HL-60/S4 treated with phorbol 12-myristate 13-acetate at 8.2 ng/mL for 4 days and 3 days (cell line): ENCODE measurements around the gene ITIH5.
"Not testable (repeated sequence)": the region's sequence is repeated elsewhere in the genome, so short reads cannot be mapped to it uniquely, and the experiment has no call there.

Experiments
- in situ Hi-C: fragments of 300-500 bp; cut with MboI; formaldehyde crosslinking; loops from 2 replicates; pipeline ENCODE4 v1.15.0; 2022; ENCODE audit warnings: low sequenced_read_pairs

ITIH5 gene

DNA sequence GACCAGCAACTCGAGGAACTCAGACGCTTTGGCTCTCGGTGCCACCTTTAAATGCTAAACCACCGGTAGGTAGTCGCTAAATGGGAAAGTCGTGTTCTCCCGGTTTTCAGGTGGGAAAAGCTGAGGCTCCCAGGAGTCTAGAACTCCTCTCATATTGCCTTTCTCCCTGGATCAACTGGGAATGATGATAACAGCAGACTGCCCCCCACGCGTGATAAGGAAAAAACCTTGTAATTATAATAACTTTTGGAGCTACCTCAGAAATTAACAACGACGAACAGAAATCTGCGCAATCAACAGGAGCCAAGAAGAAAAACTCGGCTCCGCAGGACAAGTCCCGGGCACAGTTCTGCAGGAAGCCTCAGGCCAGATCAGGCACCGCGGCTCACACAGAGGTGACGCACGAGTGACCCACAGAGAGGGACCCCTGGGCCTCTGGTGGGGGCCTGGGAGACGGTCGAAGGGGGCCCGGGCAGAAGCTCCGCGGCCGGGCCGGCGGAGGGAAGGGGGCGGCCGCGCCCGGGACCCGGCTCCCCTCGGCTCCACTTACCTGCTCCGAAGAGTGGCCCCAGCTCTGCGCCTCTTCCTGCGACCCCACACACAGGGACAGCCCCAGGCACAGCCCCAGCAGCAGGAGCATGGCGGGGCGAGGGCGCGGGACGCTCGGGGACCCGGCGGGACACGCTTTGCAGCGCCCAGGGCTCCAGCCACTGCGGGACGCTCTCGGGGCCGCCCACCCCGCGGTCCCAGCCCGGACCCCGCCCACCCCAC, at the start of gene ITIH5:
Gene ITIH5 (minus strand): TSS at position 714 of the 771 bp plus-strand sequence. CDS start 74 bp downstream, at position 640.
- in situ Hi-C loops: no loop called here

DNA sequence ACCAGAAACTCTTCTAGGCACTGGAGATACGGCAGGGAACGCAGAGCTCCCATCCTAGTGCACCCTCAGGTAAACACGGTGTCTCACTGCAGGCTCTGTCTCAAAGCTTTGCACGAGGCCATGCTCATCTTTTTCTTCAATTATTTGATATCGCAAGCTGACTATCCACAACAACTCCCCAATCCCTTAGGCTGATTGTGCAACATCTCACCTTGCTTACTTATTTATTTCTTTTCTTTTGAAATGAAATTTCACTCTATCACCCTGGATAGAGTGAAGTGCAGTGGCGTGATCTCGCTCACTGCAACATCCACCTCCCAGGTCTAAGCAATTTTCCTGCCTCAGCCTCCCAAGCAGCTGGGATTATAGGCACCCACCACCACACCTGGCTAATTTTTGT, 48.7 kb upstream of the ITIH5 start:
- in situ Hi-C loops: no loop called here

DNA sequence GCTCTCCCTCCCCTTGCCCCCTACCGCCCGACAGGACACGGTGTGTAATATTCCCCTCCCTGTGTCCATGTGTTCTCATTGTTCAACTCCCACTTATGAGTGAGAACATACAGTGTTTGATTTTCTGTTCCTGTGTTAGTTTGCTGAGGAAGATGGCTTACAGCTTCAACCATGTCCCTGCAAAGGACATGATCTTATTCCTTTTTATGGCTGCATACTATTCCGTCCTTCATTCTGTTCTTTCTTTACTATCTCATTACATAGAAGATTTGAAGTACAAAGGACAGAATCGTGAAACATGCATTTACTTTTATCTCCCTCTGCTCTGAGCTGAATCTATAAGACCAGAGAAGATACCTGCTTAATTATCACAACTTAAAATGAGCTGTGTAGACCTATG, 44.3 kb upstream of the ITIH5 start:
- in situ Hi-C loops: not testable (repeated sequence)

DNA sequence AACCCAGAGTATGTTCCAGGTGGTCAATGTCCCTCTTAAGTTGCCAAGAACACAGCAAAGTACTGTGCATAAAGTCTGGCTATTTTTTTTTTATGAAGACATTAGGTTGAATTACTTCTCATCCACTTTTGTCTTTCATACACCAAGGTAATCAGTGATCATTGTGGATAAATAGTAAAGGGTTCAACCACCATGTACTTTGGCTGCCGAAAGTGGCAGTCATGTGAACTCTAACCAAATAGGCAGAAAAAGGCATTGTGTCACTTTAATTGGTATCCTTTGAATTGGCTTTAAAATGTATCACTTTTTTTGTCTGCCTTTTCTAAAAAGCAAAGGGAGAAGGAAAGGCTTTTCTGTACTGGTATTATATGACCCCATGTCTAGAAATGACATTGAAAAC, 43.7 kb upstream of the ITIH5 start:
- in situ Hi-C loops: no loop called here

DNA sequence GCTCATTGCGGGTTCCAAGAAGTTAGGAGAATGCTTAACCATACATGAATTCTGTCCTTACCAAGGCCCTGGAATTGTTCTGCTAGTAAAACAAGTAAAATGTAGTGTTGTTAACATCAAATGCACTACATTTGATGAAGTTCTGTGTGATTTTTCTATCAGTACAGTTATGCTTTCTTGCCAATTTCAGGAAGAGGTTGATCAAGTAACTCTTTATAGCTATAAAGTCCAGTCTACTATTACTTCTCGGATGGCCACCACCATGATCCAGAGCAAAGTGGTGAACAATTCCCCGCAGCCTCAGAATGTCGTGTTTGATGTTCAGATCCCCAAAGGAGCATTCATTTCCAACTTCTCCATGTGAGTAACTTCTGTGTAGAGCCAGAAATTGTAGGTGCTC, 42.1 kb upstream of the ITIH5 start:
- in situ Hi-C loops: no loop called here

DNA sequence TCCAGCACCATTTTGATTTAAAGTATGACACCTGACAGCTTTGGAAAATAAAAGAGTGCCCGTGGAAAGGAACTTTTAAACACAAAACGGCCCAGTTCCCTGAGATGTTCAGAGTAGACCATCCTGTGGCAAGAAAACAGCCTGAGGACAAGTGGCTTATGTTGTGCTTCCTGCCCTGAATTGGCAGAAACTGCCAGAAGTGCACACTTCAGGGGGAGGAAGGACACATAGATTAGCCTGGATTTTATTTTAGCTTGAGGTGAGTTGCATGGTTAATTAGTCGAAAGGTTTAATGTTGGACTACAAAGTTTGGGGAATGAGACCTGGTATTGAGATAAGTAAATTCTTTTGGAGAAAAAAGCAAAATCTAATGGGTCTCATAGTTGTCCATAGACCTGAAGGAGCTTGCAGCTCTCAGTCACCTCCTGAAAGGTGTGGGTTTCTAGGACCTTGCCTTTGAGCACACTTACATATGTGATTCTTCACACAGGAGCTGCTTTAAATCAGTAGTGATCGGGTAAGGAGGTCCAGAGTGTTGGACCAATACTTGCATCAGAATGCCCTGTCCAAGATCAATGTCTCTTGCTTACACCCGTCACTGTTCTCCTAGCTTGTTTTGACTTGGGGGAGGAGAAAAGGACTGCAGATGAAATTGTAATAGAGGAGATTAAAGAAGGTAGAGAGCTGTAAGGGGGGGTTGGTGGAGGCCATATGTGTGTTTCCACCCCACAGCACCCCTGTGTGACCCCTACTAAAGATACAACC, 41.3 kb upstream of the ITIH5 start:
- in situ Hi-C loops: no loop called here

DNA sequence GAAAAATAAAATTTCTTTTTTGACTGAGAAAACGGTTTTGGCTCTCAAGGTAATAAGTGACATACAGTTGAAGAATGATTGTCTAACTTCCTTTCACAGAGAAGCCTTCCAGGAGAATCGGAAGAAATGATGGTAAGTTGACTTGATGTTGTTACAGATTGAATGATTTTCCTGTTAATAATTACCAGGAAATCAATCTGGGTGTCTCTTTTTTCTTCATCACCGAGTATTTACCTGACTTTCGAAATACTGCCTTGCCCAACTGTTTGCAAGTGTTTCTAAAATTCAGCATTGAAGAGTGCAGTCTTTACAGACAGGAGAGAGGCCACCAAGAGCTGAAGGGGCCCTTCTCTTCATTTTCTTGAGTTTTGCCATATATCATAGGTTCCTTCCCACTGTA, 40.3 kb upstream of the ITIH5 start:
- in situ Hi-C loops: no loop called here

DNA sequence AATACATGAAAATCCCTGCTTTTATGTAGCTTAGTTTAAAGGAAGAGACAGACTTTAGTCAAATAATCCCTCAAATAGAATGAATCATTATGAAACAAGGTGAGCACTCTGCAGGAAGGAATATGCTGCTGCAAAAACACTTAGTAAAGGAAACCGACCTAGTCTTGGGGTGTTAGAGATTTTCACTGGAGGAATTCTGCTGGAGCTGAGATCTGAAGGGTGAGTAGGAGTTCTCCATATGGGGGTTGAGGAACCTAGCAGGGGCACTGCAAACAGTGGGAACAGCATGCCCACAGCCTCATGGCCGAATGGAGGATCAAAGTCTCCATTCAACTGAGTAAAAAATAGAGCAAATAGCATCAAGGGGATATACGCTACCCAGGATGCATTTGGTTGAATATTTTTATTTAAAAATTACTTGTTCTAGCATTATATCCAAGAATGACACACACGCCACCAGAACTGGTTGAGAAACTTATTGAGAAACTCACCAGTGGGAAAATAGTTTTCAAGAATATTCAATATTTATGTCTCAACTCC, 39.8 kb upstream of the ITIH5 start:
- in situ Hi-C loops: no loop called here

DNA sequence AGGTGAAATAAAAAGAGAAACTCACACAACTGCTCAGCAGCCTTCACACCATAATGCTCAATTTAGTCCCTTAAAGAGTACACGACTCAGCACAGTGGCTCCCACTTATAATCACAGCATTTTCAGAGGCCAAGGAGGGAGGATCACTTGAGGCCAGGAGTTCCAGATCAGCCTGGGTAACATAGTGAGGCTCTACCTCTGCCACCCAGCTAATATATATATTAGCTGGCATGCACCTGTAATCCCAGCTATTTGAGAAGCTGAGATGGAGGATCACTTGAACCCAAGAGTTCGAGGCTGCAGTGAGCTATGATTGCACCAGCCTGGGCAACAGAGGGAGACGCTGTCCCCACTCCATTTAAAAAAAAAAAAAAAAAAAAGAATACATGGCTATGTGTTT, 38.6 kb upstream of the ITIH5 start:
- in situ Hi-C loops: no loop called here

DNA sequence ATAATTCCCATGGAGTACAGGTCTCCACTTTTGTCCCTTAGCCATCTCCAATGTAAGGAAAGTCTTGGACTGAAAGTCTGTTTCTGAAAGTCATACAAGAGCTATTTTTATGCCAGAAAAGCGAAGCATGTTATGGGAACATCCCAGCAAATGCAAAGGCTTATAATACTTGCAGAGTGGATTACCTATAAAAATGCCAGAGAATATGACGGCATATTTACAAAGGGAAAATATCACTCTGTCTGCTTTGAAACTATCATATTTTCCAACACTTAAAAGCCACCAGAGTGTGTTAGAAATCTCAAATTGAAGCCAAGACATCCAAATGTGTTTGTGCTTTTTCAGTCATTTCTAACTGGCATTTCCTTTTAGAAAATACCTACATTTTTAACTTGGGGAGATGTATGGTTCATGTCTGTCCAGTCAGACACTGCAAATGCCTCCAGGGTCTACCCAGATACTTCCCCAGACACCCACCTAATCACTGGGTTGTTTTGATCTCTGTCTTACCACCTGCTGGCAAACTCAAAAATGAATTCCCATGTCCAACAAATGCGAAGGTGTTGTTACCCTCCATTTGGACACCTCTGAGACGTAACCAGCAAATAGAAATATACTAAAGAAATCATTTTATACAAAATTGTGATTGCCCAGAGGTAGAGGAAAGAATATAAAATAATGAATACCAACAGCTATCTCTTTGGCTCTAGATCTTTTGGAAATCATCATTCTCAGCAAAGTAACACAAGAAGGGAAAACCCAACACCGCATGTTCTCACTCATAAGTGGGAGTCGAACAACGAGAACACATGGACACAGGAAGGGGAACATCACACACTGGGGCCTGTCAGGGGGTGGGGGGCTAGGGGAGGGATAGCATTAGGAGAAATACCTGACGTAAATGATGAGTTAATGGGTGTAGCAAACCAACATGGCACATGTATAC, 37.6 kb upstream of the ITIH5 start:
- in situ Hi-C loops: no loop called here

DNA sequence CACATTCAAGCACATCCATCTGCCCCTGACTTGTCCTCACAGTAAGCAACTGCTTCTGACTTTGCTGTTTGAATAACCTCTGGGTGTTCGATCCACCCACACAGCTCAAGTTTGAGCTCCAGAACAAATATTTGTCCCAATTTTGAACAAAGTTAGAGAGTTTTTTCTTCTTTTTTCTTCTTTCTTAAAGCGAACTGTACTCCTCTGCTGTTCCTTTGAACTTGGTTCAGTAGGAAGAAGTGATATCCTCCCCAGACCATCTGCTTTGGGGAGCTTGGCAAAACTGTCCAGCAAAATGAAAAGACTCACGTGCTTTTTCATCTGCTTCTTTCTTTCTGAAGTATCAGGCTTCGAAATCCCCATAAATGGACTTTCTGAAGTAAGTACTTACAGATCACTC, 36.4 kb upstream of the ITIH5 start, which contains the start of gene ITIH2:
Gene ITIH2 (plus strand): TSS at position 177 of the 400 bp plus-strand sequence. CDS start 119 bp downstream, at position 296.
- in situ Hi-C loops: no loop called here

DNA sequence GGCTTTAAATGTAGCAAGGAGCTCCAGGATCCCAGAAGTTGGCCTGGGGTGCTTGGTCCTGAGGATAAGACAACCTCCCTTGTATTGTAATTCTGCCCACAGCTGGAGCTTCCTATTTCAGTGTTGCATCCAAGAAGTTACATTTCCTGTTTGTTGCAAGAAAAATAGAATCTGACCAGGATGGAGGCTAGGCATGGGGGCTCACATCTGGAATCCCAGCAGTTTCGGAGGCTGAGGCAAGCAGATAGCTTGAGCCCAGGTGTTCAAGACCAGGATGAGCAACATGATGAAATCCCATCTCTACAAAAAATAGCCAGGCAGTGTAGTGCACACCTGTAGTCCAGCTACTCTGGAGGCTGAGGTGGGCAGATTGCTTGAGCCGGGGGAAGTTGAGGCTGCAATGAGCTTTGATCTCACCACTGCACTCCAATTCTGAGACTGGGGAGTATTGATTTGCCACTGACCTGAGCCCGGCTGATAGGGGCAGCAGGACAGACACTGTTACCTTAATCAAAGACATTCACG, 35.6 kb upstream of the ITIH5 start:
- in situ Hi-C loops: no loop called here

DNA sequence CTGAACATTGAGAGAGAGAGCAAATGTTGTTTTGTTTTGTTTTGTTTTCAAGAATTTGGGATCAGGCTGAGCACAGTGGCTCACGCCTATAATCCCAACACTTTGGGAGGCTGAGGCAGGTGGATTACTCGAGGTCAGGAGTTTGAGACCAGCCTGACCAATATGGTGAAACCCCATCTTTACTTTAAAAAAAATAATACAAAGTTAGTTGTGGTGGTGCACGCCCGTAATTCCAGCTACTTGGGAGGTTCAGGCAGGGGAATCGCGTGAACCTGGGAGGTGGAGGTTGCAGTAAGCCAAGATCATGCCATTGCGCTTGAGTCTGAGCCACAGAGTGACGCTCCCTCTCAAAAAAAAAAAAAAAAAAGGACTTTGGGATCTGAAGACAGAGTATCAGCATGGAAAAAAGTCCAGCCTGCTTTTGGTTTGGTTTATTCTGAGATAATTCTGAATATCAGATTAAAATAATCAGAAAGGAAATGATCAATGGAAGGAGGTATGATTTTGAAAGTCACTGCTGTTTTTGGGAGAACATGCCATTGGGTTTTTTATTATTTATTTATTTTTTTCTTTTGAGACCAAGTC, 34.5 kb upstream of the ITIH5 start:
- in situ Hi-C loops: no loop called here

DNA sequence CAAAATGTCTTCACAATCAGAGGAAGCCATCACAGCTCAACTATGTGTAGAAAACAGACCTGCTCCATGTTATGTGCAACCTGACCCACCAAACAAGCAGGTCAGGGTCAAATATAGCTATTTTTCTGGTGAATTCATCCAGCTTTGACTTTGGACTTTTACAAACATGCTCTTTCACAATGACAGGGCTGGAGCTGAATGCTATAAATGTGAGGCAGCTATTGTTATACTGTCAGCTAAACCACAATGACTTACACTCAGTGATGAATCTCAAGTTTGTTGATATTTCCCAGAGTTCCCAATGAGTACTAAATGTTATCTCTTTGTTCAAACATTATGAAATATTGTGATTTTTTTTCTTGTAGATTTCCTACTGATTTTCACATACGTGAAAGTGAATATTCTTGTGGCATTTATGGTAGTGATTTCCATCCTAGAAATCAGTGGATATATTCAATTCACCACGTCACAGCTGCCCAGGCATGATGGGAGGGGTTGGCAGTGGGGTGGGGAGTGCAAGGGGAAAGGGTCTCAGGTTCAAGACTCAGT, 33.9 kb upstream of the ITIH5 start:
- in situ Hi-C loops: no loop called here

DNA sequence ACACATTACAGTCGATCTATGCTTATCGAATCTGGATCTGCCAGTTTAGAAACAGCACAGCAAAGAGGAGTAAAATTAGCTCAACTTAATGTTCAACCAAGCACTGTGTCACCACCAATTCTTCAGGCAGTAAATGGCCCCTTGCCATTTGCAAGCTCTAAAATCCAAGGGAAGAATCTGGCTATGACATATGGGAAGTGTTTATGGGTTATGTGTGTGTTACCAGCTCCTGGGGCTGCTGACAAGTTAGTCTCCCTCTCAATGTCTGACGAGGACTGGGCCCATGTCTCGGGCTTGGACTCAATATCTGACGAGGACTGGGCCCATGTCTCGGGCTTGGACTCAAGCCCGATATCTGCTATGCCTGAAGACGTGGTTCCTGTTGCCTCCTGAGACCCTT, 30.7 kb upstream of the ITIH5 start:
- in situ Hi-C loops: no loop called here

DNA sequence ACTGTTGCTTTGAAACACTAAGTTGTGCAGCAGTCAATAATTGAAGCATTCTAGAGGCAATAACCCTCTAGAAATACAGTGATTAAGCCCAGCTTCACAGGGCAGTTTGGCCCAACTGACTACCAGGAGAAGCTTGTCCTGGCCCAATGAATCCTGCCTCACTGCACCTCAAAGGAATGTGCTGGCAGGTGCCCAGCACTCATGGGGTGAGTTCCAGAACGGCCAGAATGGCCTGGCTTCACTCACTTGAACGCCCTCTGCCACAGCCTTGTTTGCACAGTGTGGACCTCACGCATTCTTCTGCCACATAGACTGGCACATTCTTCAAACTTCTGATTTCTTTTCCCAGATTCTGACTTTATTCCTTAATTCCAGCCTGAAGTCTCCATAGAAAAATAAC, 29.8 kb upstream of the ITIH5 start:
- in situ Hi-C loops: no loop called here

DNA sequence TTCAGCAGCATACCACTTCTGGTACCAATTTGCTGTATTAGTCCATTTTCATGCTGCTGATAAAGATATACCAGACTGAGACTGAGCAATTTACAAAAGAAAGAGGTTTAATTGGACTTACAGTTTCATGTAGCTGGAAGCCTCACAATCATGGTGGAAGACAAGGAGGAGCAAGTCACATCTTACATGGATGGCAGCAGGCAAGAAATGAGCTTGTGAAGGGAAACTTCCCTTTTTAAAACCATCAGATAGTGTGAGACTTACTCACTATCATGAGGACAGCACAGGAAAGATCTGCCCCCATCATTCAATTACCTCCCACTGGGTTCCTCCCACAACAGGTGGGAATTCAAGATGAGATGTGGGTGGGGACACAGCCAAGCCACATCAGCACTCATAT, 26.4 kb upstream of the ITIH5 start:
- in situ Hi-C loops: not testable (repeated sequence)

DNA sequence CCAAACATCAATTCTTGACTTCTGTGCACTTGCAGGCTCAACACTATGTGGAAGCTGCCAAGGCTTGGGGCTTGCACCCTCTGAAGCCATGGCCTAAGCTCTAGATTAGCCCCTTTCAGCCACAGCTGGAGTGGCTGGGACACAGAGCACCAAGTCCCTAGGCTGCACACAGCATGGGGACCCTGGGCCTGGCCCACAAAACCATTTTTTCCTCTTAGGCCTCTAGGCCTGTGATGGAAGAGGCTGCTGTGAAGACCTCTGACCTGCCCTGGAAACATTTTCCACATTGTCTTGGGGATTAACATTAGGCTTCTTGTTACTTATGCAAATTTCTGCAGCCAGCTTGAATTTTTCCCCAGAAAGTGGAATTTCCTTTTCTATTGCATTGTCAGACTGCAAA, 25.6 kb upstream of the ITIH5 start:
- in situ Hi-C loops: not testable (repeated sequence)

DNA sequence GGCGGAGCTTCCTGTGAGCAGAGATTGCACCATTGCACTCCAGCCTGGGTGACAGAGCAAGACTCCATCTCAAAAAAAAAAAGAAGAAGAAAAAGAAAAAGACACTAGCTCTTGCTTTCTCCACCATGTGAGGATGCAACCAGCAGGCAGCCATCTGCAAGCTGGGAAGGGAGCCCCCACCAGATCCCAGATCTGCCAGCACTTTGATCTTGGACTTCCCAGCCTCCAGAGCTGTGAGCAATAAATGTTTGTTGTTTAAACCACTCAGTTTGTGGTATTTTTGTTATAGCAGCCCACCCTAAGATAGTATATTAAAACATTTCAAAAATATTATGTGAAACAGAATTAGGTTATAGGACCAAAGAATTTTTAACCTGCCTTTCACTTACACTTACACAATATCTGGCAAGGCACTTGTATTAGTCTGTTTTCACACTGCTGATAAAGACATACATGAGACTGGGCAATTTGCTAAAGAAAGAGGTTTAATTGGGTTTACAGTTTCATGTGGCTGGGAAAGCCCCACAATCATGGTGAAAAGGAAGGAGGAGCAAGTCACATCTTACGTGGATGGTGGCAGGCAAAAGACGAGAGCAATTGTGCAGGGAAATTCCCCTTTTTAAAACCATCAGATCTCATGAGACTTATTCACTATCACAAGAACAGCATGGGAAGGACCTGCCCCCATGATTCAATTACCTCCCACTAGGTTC, 24.3 kb upstream of the ITIH5 start:
- in situ Hi-C loops: not testable (repeated sequence)
